ENCODE measurements around the gene PDE4D.

GRCh38 chr5:58930520-58930919, 963.0 kb downstream of the PDE4D start:
- TF ChIP-seq CTCF (IDR thresholded peaks at IDR 0.05) (no peak), EZH2 (IDR thresholded peaks at IDR 0.05) (no peak), EZH2phosphoT487 (IDR thresholded peaks at IDR 0.05) (no peak)

All from neural progenitor cell (in vitro differentiated cells).